Smooth muscle cell (in vitro differentiated cells): Measurements from ENCODE around the gene PRMT3. TPM values are rescaled to one million over a fixed set of nuclear protein-coding genes. Genes with fewer than 3 reads are reported as not detected.
A peak's percentile ranks its signal among the peaks of the same experiment; 100 is the strongest.

Experiments used
- DNase-seq: peaks from one replicate; lab custom pipeline; 2025; ENCODE audit not compliant: unreplicated experiment; lab: John Stamatoyannopoulos, UW
- H2AFZ ChIP-seq: fragments of 200-600 bp; sonication (generic); 2 replicates; pipeline ENCODE4 v1.6.0; 2016; ENCODE audit warnings: antibody characterized with exemption, low read depth, mild to moderate bottlenecking
- H3F3A ChIP-seq: fragments of 200-600 bp; sonication (generic); 2 replicates; pipeline ENCODE4 v1.6.0; 2017; ENCODE audit warnings: antibody characterized with exemption, low read depth
- H3K27ac ChIP-seq: fragments of 200-600 bp; sonication (generic); 2 replicates; pipeline ENCODE4 v1.5.1; 2016; ENCODE audit warnings: low read depth, mild to moderate bottlenecking
- H3K27me3 ChIP-seq: fragments of 200-600 bp; sonication (generic); 2 replicates; pipeline ENCODE4 v1.6.1; 2016; ENCODE audit warnings: low read depth, mild to moderate bottlenecking
- H3K36me3 ChIP-seq: fragments of 200-600 bp; sonication (generic); 2 replicates; pipeline ENCODE4 v1.5.1; 2016; ENCODE audit warnings: low read depth
- H3K4me1 ChIP-seq: fragments of 200-600 bp; sonication (generic); 2 replicates; pipeline ENCODE4 v1.5.1; 2016; ENCODE audit warnings: low read depth
- H3K4me2 ChIP-seq: fragments of 200-600 bp; sonication (generic); 2 replicates; pipeline ENCODE4 v1.6.0; 2016; ENCODE audit warnings: mild to moderate bottlenecking
- H3K4me3 ChIP-seq: fragments of 200-600 bp; sonication (generic); 2 replicates; pipeline ENCODE4 v1.5.1; 2016; ENCODE audit warnings: mild to moderate bottlenecking
- H3K79me2 ChIP-seq: fragments of 200-600 bp; sonication (generic); 2 replicates; pipeline ENCODE4 v1.6.0; 2016; ENCODE audit warnings: low read depth, mild to moderate bottlenecking
- H3K9ac ChIP-seq: fragments of 200-600 bp; sonication (generic); 2 replicates; pipeline ENCODE4 v1.6.0; 2016; ENCODE audit warnings: low read depth
- H3K9me3 ChIP-seq: fragments of 200-600 bp; sonication (generic); replicated peaks from 2 replicates; pipeline ENCODE4 v1.5.1; 2016; ENCODE audit warnings: low read depth
- H4K20me1 ChIP-seq: fragments of 200-600 bp; sonication (generic); 2 replicates; pipeline ENCODE4 v1.6.0; 2016; ENCODE audit warnings: low read depth
- CTCF ChIP-seq: fragments of 200-600 bp; sonication (generic); IDR thresholded peaks from 2 replicates; pipeline ENCODE4 v1.5.1; 2017; ENCODE audit warnings: borderline replicate concordance, mild to moderate bottlenecking, antibody characterized with exemption; ENCODE audit not compliant: insufficient read depth, poor library complexity, severe bottlenecking
- WGBS: methylation state at CpG from one replicate; pipeline ENCODE4 v1.1.7; 2016; ENCODE audit warnings: low lambda C conversion rate; 5-methylcytosine and 5-hydroxymethylcytosine counted together
- polyA plus RNA-seq: library from polyadenylated mRNA; unstranded; fragments of >200 nt; fragmentation: Nextera tagmentation; extraction: Ambion mirVana; gene quantifications from 2 replicates; pipeline ENCODE4 v1.2.1, GENCODE V29; 2016
- total RNA-seq: library from RNA; depleted of rRNA; stranded (reverse); fragments of >200 nt; gene quantifications from 2 replicates; pipeline ENCODE4 v1.2.3, GENCODE V29; 2014

Gene PRMT3
- total and polyA plus RNA-seq, 2 experiments from 2014 or later = 8.1 to 13.4 TPM

DNA sequence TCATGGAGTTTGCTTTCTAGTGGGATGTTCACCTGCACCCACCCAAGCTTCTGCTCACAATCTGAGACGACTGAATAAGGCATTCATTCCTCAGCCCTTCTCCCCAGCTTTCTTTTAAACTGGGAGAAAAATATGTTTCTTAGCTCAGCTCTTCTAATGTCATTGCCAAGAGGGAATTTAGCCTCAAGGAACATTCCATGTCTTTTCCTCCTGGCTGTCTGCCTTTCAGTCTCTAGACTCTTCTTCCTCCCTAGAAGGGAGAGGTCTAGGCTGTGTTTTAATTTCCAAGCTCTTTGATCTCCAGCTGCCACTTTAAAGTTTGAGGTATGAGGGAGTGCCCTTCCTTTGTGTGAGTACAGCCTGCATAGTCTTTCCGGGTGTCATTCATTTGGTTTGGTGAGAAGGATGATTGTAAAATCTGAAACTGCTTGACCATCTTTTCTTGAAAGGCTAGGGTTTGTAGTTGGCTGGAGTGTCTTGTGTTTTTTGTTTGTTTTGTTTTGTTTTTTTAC is 35.7 kb upstream of the PRMT3 start:
- Histone ChIP-seq H3K9ac (no peak overlapping the region), H3K79me2 (no peaks in the 10 kb centered on the region), H3K4me2 (no peak overlapping the region), H2AFZ (no peak overlapping the region), H3K27ac (no peak overlapping the region), H3K36me3 (no peaks in the 10 kb centered on the region), H3K9me3 (no peaks in the 10 kb centered on the region), H3K27me3 (no peaks in the 10 kb centered on the region), H4K20me1 (no peaks in the 10 kb centered on the region), H3K4me1 (no peaks in the 10 kb centered on the region), H3F3A (no peaks in the 10 kb centered on the region), H3K4me3 (no peak overlapping the region)
- 58% methylated on average over 2 of the region's 2 CpGs for WGBS
- TF ChIP-seq CTCF = no peak
- DNase-seq = no peak

DNA sequence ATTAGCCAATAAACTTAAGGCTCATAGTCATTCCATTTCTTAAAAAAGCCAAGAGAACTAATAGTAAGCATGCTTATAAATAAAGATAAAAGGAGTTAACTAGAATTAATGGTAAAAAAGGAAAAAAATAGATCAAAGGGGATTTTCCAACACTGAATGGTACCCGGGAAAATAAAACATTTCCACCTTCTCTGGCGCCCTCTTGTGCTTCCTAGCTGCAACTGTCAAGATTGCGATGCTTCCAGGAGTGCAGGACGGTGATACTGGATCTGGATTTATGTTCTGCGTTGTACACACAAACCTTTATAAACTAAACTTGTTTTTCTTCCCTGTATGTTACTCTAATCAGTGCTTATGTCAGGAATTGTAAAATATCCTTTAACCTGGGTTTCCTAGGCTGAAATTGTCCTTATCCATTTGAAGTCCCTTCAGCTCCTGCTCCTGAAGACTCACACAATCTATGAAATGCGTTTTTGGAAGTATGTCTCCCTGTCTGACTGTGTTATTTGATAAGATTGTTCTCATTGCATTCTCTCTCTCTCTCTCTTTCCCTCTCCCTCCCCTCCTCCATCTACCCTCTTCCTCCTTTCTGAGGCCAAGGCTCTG is 33.6 kb upstream of the PRMT3 start:
- Histone ChIP-seq H3K4me2 (no peak overlapping the region), H3K9me3 (no peaks in the 10 kb centered on the region), H3K4me3 (no peak overlapping the region), H3K27me3 (no peaks in the 10 kb centered on the region), H4K20me1 (no peaks in the 10 kb centered on the region), H3K36me3 (no peaks in the 10 kb centered on the region), H3K9ac (no peak overlapping the region), H3F3A (no peaks in the 10 kb centered on the region), H3K79me2 (no peaks in the 10 kb centered on the region), H3K27ac (no peak overlapping the region), H2AFZ (no peak overlapping the region), H3K4me1 (no peaks in the 10 kb centered on the region)
- 21% methylated on average over 6 of the region's 6 CpGs for WGBS
- DNase-seq = no peak
- TF ChIP-seq CTCF = peak; percentile 81

DNA sequence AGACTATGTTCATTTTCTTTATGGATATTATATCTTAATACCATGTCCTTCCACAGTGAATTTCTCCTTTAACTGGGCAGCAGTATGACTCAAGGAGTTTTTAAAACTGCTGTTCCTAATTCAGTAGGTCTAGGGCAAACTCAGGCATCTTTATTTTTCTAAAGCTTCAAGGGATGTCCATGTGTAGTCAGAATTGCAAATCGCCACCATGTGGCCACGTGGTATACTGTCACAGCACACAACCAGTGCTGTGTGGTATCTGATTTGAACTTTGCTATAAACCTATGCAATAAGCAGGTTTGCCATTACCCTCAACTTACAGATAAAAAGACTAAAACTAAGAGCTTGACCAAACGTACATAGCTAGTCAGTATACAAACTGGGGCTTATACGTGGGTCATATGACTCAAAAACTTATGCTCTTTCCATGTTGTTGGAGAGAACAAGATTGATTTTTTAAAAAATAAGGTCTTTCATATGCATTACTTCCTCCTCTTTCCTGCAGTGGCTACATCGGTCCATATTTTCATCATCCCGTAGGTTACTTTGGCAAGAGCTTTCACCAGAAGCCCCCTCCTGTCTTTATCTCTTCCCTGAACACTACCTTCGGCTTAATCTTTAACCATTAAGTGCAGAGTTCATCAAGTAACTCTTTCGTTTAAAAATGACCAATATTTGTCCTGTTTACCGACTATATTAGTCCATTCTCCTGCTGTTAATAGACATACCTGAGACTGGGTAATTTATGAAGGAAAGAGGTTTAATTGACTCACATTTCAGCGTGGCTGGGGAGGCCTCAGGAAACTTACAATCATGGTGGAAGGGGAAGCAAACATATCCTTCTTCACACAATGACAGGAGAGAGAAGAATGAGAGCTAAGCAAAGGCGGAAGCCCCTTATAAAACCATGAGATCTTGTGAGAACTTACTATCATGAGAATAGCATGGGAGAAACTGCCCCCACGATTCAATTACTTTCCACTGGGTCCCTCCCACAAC is 32.0 kb upstream of the PRMT3 start:
- H4K20me1 ChIP-seq = no peaks in the 10 kb centered on the region
- no peaks in the 10 kb centered on the region for H3K4me1 ChIP-seq
- H3K36me3 ChIP-seq = no peaks in the 10 kb centered on the region
- H3K9ac ChIP-seq = no peak overlapping the region
- H3K79me2 ChIP-seq = no peaks in the 10 kb centered on the region
- no peak overlapping the region for H2AFZ ChIP-seq
- WGBS = 50% methylated on average over 12 of the region's 12 CpGs
- TF ChIP-seq CTCF = peak; percentile 62
- no peaks in the 10 kb centered on the region for H3K27me3 ChIP-seq
- no peaks in the 10 kb centered on the region for H3F3A ChIP-seq
- H3K9me3 ChIP-seq = no peaks in the 10 kb centered on the region
- H3K27ac ChIP-seq = no peak overlapping the region
- no peak for DNase-seq
- no peak overlapping the region for H3K4me3 ChIP-seq
- no peak overlapping the region for H3K4me2 ChIP-seq
